Activated gamma-delta T cell treated with Interleukin-2 at 50 U/mL for 16 hours (primary cell): ENCODE results near the gene TNNI2.
"Not testable (repeated sequence)": the region's sequence is repeated elsewhere in the genome, so short reads cannot be mapped to it uniquely, and the experiment has no call there.

Source experiments
- DNase-seq: peaks from one replicate; pipeline ENCODE4 v3.0.0-alpha.2; 2020

Gene TNNI2

DNA sequence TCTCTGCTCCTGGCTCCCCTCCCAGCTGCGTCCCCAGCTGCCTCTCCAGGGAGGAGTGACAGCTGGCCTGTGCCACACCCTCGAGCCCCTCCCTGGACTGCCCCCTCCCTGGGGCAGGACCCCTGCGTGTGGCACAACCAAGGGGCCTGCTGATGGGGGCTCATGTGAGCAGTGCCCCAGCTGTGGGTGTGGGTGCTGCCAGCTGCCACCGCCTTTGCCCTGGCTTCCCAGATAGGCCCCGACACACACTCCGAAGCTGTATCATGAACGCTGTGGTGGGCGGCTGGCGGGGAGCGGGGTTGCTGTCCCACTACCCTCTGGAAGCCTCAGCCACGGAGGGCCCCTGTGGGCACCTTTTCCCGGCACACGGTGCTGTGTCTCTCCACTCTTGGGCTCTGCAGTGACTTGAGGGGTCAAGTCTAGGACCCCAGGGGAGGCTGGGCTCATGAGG, 37.1 kb downstream of the TNNI2 start:
- not testable (repeated sequence) for DNase-seq

DNA sequence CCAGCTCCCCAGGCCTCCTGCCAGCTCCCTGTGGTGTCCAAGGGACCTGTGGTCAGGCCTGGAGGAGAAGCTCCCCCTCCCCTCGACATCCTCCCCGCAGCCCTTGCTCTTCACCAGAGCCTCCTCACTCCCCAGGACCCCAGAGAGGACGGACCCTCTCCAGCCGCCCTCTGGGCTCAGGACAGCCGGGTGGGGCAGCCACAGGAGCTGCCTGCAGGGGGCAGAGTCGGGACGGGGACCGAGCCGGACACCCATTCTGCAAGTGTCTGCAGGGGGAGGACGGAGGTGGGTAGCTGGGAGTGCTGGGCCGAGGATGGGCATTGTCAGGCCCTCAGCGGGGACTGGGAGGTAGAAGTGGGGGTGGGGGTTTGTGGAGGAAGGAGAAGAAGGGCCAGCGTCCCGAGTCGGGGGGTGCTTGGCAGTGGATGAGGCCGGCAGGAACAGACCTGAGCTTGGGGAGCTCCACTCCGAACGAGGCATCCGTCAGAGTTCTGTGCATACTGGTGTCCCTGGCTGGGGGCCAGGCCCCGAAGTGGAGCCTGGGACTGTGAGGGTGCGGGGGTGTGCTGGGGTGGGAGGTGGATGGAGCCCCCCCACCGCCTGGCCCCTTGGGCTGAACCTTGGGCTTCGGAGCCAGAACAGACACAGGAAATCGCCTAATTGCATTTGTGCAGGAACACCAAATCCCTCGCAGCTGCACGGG, 37.7 kb downstream of the TNNI2 start:
- DNase-seq = no peak

DNA sequence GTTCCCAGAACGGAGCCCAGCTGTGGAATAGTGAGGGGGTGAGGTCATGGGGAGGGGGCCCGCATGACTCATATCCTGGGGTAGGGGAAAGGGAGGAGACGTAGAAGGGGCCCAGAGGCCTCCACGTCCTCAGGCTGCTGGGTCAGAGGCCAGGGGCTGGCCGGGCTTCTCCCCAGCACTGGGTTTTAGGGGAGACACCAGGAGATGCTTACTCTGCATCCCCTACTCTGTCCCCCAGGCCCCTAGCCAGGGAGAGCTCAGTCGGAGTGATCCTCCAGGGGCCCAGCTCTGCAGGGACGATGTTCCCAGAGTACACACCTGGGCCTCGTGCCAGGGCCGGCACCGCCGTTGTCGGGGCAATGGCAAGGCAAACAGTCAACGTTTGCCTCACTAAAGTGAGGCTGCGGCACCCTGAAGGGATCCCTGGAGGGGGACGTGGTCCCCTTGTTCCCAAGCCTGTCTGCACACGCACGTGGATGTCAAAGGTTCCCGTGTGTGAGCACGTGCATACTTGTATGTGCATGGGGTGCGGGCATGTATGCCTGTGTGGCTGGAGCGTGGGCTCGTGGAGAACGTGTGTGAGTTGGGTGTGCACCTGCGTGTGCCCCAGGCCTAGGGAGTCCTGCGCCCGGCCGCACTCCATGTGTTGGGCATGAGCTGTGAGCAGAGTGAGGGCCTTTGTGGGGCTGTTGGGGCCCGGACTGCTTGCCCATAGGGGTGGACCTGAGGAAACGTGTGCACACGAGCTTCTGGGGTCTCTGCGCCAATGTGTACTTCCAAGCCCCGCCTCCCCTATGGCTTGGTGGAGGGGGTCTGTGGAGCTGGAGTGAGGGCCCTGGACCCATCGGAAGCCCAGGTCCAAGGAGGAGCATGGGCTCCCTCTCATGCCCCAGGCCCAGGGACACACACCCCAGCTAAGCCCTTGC, 38.7 kb downstream of the TNNI2 start:
- peak; percentile 2 for DNase-seq

DNA sequence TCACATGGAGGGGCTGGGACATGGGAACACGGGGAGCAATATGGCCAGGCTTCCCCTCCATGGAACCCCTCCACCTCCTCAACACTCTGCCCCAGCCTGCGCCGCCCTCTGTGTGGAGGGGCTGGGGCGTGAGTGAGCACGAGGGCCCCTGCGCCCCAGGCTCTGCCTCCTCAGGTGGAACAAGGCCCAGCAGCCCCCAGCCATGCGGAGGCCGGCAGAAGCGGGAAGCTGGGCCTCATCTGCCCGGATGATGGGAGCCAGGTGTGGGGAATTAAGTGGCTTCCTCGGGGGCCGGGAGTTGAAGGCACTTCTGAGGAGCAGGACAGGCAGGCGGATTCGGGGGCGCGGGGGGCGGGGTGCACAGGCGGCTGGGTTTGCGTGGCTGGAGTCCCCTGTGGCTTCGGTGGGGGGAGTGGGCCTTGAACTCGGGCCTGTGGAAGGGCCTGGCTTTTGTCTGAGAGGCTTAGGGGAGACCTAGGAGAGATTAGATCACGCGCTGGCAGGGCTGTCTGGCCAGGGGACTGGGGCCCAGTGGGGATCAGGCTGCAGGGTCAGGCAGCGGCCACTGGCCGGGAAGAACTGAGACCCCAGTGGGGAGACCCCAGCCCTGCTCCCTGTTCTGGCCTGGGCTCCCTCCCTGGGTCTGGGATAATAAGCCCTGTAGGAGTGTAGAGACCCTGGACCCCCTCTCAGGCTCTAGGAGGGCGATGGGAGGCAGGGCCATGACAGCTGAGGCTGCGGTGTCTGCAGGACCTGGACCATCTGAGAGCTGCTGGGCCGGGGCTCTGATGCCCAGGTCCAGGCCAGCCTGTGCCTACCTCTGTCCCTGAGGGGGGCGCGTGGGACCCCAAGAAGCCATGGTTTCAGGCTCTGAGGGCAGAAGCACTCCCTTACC, 39.6 kb downstream of the TNNI2 start:
- DNase-seq = peak; percentile 2

DNA sequence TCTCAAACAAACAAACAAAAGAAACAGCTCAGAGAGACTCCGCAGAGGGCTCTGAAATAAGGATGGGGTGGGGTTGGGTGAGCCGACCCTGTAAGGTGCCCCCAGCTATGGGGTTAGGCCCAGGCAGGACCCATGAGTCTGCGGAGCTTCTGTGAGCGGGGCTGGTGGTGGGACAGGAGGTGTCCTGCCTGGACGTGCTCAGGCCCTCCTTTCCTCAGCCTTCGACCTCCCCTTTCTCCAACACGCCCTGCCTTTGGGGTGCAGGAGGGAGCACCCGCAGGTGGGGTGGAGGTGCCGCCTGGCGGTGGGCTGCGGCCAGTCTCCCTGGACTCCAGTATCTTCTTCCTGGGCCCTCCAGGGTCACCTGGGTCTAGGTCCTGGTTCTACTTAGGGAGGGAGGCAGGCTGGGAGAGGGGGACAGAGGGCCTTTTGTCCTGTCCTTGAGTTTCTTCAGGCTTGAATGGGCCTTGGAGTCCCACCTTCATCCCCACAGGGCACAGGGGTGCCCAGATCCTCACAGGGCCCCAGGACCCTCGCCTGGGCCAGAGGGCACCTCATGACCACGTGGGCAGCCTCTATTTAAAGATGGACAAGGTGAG, 40.7 kb downstream of the TNNI2 start:
- peak; percentile 3 for DNase-seq

DNA sequence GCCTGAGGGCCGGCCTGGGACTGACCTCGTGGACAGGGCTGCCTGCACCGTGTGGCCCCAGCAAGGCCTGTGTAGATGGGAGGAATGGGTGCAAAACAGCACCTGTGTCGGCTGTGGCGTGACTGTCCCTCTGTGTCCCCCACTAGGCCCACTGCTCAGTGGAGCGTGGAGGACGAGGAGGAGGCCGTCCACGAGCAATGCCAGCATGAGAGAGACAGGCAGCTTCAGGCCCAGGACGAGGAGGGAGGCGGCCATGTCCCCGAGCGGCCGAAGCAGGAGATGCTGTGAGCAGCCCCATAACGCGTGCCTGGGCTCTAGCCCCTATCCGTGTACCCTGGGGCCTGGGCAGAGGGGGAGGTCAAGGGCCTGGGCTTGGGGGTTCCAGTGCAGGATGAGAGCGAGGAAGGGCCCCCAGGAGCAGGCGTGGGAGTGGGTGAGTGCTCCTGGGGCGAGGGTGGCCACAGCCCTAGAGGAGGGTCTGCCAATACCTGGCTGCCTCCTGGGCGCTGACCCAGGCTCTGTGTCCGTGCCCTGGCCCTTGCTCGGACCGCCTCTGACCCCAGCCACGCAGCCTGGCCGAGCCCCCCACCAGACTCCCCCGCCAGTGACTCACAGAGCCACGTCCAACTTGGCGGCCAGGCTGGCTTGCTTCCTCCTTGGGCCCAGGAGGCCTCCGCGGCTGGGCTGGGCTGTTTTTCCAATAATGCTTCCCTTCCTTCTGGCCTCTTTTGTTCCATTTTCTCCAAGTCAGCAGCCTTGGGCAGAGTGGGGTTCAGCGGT, 41.4 kb downstream of the TNNI2 start:
- DNase-seq = peak; percentile 2

DNA sequence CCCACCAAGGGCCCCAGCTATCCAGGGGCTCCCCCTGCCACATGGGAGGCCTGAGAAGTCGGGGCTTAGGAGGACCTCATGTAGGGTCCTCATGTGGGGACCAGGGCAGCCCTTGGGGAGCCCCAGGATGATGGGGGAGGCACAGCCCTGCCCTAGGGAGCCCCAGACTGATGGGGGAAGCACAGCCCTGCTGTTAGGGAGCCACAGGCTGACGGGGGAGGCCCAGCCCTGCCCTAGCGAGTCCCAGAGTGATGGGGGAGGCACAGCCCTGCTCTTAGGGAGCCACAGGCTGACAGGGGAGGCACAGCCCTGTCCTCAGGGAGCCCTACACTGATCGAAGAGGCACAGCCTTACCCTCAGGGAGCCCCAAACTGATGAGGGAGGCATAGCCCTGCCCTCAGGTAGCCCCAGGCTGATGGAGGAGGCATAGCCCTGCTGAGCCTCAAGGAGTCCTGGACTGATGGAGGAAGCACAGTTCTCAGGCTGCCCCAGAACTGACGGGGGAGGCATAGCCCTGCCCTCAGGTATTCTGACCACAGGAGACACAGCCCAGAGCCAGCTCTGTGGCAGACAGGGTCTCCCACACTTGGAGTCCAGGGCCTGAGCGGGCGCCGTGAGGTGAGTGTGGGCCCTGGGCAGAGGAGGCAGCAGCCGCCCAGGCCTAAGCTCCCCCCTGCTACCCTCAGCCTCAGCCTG, 42.1 kb downstream of the TNNI2 start:
- peak; percentile 3 for DNase-seq

DNA sequence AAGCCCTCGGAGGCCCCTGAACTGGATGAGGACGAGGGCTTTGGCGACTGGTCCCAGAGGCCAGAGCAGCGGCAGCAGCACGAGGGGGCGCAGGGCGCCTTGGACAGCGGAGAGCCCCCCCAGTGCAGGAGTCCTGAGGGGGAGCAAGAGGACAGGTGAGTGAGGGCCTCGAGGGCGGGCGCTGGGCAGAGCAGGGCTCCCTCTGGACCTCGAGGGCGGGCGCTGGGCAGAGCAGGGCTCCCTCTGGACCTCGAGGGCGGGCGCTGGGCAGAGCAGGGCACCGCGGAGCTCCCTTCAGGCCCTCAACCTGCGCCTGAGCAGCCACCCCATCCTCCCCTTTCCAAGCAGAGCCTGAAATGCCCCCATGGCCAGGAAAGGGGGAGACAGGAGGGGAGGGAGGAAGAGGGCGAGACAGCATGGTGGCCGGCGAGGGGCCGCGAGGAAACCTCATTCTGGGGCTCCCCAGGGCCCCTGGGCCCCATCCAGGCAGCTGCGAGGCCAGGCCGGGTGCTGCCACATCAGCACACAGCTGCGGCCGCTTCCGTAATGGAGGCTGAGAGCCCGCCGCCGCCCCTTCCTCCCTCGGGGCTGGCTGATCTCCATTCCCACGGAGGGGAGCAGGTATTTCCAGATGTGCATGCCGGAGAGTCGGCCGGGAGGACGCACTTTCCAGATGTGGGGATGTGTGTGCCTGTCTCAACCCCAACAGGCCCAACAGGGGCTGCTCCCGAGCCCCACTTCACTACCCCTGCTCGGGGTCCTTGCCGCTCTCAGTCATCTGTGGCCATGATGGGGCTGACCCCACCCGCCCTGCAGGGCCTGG, 42.9 kb downstream of the TNNI2 start:
- peak; percentile 6 for DNase-seq

DNA sequence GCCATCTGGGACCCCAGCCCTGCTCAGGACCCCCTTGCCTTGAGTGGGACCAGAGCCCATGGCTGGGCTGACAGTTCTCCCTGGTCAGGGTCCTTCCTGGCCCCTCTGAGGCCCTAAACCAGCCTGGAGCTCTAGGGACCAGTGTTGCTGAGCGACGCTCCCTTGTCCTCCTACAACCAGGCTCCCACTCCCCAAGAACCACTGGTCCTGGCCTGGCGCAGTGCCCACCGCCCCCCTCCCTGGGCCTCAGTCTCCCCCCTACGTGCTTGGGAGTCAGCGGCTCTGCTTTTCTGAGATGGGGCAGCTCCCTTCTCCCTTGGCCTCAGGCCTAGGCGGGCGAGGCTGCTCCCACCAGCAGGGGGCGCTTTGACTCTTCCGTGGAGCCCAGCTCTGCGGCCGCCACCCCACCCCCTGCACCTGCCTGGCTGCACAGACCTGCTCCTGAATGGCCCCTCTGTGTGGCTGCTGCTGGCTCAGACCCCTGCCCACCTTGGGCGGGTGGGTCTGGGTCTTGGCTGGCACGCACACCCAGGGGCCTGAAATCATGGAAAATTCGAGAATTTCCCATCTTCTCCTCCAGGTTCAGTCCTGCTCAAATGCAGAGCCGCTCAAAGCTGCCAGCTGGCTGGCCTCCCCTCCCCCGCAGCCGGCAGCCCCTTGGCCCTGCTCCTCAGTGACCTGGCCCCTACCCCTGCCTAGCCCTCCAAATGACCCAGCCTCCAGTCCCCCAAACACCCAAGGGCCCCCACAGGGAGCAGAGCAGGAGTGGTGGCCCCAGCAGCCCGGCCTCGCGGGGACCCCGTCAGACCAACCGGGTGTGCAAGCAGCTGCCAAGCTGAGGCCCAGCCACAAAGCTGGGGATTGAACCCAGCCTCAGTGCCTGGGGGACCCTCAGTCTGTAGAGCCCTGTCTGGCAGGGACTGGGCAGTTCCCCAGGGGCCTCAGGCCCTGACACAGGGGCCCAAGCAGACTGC, 43.8 kb downstream of the TNNI2 start:
- peak; percentile 80 for DNase-seq

DNA sequence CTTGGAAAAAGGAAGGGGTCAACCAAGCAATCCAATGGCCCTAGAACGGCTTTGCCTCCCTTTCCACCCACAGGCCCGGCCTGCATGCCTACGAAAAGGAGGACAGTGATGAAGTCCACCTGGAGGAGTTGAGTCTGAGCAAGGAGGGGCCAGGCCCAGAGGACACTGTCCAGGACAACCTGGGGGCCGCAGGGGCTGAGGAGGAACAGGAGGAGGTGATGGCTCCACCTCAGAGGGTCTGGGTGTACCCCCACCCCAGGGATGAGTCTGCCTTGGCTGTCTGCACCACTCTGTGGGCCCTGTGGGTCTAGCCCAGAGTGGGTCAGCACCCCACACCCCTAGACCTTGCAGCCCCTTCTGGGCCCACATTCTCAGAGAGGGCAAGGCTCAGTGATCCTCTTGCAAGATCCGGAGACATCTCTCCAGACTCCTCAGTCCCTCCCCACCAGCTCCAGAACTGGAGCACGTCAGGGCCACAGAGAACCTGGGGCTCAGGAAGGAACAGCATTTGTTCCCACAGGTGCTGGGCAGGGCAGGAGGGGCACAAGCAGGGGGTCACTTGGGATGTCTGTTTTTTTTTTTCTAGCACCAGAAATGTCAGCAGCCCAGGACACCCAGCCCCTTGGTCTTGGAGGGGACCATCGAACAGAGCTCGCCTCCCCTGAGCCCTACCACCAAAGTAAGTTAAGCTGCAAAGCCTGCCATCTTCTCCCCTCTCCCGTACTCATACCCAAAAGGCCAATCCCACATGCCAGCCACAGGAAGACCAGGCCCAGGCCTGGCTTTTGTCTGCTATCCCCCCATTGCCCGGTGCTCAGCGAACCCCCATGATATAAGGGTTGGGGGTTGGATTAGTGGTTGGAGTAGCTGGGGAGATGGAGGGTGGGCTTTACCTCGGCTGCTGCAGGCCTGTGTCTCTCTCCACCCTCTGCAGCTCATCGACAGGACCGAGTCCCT, 44.8 kb downstream of the TNNI2 start:
- peak; percentile 2 for DNase-seq

DNA sequence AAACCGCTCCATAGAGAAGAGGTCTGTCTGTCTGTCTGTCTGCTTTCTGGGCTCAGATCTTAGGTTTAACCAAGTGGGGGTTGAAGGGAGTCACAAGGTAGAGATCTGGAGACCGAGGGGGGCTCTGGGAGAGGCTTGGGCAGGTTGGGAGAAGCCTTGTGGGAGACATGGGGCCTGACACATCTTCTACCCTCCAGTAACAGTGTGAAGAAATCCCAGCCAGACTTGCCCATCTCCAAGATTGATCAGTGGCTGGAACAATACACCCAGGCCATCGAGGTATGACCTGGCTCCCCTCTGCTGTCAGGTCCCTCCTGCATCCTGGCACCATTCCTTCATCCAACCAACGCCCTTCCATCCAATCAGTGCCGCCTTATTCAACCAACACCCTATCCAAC, 45.5 kb downstream of the TNNI2 start:
- no peak for DNase-seq

DNA sequence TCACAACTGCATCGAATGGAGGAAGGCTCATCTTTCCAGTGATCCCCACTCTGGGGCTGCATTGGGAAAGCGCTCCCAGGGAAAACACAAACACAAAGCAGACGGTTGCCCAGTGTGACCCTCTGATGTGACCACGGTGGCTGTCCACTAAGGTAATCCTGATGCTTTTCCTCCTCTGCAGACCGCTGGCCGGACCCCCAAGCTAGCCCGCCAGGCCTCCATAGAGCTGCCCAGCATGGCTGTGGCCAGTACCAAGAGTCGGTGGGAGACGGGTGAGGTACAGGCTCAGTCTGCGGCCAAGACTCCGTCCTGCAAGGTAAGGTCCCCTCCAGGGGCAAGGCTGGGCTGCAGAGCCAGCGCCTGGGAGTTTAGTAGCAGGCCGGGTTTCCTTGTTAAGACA, 47.8 kb downstream of the TNNI2 start:
- DNase-seq = not testable (repeated sequence)

DNA sequence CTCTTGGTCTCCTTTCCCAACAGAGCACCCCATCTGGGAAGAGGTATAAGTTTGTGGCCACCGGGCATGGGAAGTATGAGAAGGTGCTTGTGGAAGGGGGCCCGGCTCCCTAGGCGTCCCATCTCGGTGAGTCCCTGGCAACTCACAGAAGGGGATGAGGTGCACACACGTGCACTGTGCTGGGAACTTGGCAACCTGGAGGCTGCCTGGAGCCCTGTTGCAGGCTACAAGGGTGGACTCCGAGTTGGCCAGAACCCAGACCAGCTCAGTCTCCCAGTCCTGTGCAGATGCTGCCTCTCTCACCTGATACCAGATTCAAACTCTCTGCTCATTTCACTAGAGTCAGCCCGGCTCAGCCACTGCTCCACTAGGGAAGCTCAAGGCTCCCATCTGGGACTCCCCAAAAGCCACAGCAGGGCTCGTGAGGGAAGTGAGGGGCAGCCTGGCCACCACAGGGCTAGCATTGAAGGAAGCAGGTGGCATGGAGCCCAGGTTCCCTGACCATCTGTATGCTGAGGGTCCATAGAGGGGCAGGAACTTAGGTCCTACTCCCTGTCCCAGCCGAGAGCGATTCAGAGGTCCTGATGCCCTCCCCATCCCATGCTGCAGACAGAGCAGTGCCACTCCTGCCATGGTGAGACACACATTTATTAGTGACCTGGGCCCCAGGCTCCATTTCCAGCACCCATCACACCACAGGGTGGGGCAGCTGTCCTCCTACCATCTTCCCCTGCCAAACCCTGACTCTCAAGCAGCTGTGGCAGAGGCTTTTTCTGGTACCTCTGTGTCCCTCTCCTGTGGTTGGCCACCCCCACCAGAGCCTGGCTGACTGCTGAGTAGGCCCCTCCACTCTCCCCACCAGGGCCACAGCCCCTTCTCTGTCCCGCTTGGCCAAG, 48.9 kb downstream of the TNNI2 start:
- no peak for DNase-seq

DNA sequence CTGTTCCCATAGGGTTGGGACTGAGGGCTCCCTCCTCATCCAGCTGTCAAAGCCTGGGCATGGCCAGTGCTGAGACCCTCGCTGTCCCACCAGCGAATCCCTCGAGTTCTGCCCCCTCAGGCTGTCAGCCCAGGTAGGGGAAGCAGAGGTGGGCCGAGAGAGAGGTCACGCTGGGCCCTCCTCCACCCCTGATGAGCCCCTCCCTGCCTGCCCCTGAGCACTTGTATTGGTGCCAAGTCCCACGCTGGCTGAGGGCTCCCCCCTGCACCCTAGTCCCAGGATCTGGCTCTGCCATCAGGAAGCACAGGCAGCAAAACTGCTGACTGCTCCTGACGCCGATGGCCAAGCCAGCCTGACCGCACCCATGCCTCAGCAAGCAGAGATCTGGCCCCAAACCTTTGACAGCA, 49.6 kb downstream of the TNNI2 start:
- no peak for DNase-seq

DNA sequence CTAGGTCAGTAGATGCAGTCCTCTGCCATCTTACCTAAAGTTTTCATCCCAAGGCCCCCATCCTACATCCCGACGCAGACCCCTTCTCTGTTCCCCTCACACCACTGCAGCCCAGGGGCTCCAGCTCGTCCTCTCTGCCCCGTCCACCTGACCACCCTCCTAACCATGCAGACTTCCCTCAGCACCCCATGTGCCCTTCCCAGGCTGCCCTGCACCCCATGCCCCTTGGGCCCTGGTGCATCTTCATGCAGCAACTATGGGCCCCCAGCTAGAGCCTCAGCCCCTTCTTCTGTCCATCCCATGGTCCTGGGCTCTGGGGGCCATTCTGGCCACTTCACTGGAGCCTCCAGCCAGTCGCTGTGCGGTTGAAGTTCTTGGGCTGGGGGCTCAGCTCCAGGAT, 50.0 kb downstream of the TNNI2 start:
- DNase-seq = no peak

DNA sequence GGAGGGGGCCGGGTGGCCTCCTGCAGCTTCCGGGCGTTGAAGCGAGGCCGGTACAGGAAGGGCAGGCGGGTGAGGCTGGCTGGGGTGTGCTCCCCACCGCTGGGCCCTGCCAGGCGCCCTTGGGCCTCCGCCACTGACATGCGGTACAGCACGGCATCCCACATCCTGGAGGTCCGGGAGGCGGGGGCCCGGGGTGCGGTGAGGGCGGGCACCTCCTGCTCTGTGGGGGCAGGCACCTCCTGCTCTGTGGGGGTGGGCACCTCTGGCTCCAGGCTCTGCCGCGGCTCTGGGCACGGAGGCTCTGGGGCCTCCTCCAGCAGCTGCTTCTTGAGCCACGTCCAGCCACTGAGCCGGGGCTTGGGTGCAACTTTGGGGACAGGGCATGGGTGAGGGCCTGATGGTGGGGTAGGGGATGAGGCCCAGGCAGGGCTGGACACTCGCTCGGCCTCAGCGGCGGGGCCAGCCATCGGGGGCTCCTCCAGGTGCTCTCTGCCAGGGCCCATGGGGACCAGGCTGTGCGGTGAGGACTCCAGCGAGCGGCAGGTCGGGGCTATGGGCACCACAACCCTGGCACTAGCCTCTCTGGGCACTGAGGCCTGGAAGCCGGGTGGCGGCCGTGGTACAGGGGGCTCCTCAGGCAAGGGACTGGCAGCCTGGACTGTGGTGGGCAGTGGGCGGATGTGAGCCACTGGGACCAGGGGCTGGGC, 50.6 kb downstream of the TNNI2 start:
- peak; percentile 89 for DNase-seq
